Lower lobe of right lung (tissue), 2 donors: ENCODE results near the gene FRMD4B. TPM values are rescaled to one million over a fixed set of nuclear protein-coding genes. Genes with fewer than 3 reads are reported as not detected.

Source experiments
- ATAC-seq, 2 donors: fragments of 200-7000 bp; cut with Tn5 transposase; one replicate each; pipeline ENCODE4 v1.9.1; 2020 to 2022; ENCODE audit warnings: mild to moderate bottlenecking in 2 of 2, moderate library complexity in 2 of 2
- DNase-seq: peaks from one replicate; pipeline ENCODE4 v3.0.0-alpha.2; 2020
- H3K27ac ChIP-seq: fragments of 200-600 bp; one replicate; pipeline ENCODE4 v1.8.0; 2022
- H3K27me3 ChIP-seq: fragments of 200-600 bp; one replicate; pipeline ENCODE4 v1.8.0; 2022; ENCODE audit warnings: low read depth
- H3K36me3 ChIP-seq: fragments of 200-600 bp; one replicate; pipeline ENCODE4 v1.8.0; 2022; ENCODE audit warnings: mild to moderate bottlenecking
- H3K4me1 ChIP-seq: fragments of 200-600 bp; one replicate; pipeline ENCODE4 v1.8.0; 2022
- H3K4me3 ChIP-seq: fragments of 200-600 bp; one replicate; pipeline ENCODE4 v1.8.0; 2022; ENCODE audit warnings: mild to moderate bottlenecking
- H3K9me3 ChIP-seq: fragments of 200-600 bp; one replicate; pipeline ENCODE4 v1.8.0; 2022
- CTCF ChIP-seq: fragments of 200-600 bp; IDR thresholded peaks from one replicate; pipeline ENCODE4 v1.8.0; 2022; ENCODE audit warnings: antibody characterized with exemption, mild to moderate bottlenecking
- intact Hi-C: fragments of 100-400 bp; cut with DNase I; formaldehyde crosslinking; loops from one replicate; pipeline ENCODE4 v1.11.0; 2022
- total RNA-seq: library from RNA; stranded (reverse); fragmentation: NEBNext Ultra II Directional; extraction: Animal tissue kit (Norgen Biotek cat#: 25700); gene quantifications from one replicate; pipeline ENCODE4 v1.2.1, GENCODE V29; 2021
- donor health status: DM: no; HTN: yes; CAD: no; lungs with severe emphysema.

FRMD4B gene
- total RNA-seq, 1 donor from 2014 or later = 62.4 TPM

GRCh38 chr3:69149586-69149985, 236.3 kb downstream of the FRMD4B start:
- intact Hi-C loops = no loop called here
- Histone ChIP-seq H3K27me3 (no peaks in the 10 kb centered on the region), H3K4me3 (no peak overlapping the region), H3K27ac (no peak overlapping the region), H3K36me3 (no peaks in the 10 kb centered on the region), H3K9me3 (no peaks in the 10 kb centered on the region), H3K4me1 (no peaks in the 10 kb centered on the region)
- TF ChIP-seq CTCF = no peak
- no peak for DNase-seq
- no peak for ATAC-seq

- no peak for TF ChIP-seq CTCF
- Histone ChIP-seq H3K27me3 (no peaks in the 10 kb centered on the region), H3K4me3 (no peak overlapping the region), H3K27ac (no peak overlapping the region), H3K36me3 (no peaks in the 10 kb centered on the region), H3K4me1 (no peaks in the 10 kb centered on the region), H3K9me3 (no peaks in the 10 kb centered on the region)
- DNase-seq = no peak
- no peak for ATAC-seq
- intact Hi-C loops = no loop called here
Observed at GRCh38 chr3:69145688-69146087, 240.2 kb downstream of the FRMD4B start.

- Histone ChIP-seq H3K4me1 (no peaks in the 10 kb centered on the region), H3K27me3 (no peaks in the 10 kb centered on the region), H3K4me3 (no peak overlapping the region), H3K27ac (no peak overlapping the region), H3K36me3 (no peaks in the 10 kb centered on the region), H3K9me3 (no peaks in the 10 kb centered on the region)
- ATAC-seq (no peak), DNase-seq (no peak)
- intact Hi-C loops = no loop called here
- no peak for TF ChIP-seq CTCF
Observed at GRCh38 chr3:69144631-69145245, 241.2 kb downstream of the FRMD4B start.

GRCh38 chr3:69143612-69144011, 242.3 kb downstream of the FRMD4B start:
- Histone ChIP-seq H3K27ac (no peak overlapping the region), H3K36me3 (no peaks in the 10 kb centered on the region), H3K4me3 (no peak overlapping the region), H3K27me3 (no peaks in the 10 kb centered on the region), H3K4me1 (no peaks in the 10 kb centered on the region), H3K9me3 (no peaks in the 10 kb centered on the region)
- intact Hi-C loops = no loop called here
- DNase-seq (no peak), ATAC-seq (no peak)
- TF ChIP-seq CTCF = no peak

- intact Hi-C loops = no loop called here
- ATAC-seq (no peak), DNase-seq (no peak)
- Histone ChIP-seq H3K27me3 (no peaks in the 10 kb centered on the region), H3K4me1 (no peaks in the 10 kb centered on the region), H3K27ac (no peak overlapping the region), H3K4me3 (no peak overlapping the region), H3K36me3 (no peaks in the 10 kb centered on the region), H3K9me3 (no peaks in the 10 kb centered on the region)
- no peak for TF ChIP-seq CTCF
Observed at GRCh38 chr3:69142797-69143454, 243.0 kb downstream of the FRMD4B start.
